Frontal cortex (tissue), 4 donors: ENCODE results near the gene MAN1C1. TPM values are rescaled to one million over a fixed set of nuclear protein-coding genes. Genes with fewer than 3 reads are reported as not detected.

Experiments used
- DNase-seq, 2 donors: peaks; one replicate each; pipeline ENCODE4 v3.0.0; 2012; ENCODE audit warnings: low spot score in 2 of 2
- FAIRE-seq: peaks from 2 replicates; lab custom pipeline; 2012; peaks lifted over from hg19 to GRCh38; lab: Jason Lieb, UNC
- total RNA-seq: library from RNA; depleted of rRNA; stranded (reverse); fragments of >200 nt; gene quantifications from one replicate; pipeline ENCODE4 v1.2.3, GENCODE V29; 2014
- donor health status: control.
- donor health status: control.
- donor health status: control.

MAN1C1 gene
- total RNA-seq, 1 donor from 2014 or later: 5.3 TPM

DNA sequence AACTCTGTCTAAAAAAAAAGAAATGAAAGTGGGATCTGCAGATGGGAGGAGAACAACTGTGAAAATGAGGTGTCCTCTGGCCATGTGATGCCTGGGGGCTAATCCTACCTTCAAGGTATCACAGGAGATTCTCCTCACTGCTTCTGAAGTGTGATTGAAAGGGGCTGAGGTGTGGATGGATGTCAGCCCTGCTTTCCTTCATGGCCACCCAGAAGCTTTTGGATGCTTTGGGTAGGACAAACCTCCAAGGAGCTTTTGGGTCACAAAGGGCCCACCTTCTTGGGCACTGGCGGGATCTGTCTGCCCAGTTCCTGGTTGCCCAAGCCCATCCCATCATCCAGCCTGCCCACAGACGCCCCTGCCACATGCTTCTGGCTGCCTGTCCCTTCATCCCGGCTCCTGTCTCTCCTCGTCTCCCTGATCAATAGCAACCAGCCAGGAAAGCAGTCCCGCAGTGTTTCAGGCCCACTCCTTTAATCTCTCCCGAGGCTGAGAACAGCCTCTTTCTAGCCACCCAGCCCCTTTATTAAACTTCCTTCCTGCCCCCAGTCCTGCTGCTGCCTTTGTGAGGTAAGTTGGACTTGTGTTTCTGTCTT lies 87.2 kb downstream of the MAN1C1 start:
- FAIRE-seq (no peak), DNase-seq (no peak)

DNA sequence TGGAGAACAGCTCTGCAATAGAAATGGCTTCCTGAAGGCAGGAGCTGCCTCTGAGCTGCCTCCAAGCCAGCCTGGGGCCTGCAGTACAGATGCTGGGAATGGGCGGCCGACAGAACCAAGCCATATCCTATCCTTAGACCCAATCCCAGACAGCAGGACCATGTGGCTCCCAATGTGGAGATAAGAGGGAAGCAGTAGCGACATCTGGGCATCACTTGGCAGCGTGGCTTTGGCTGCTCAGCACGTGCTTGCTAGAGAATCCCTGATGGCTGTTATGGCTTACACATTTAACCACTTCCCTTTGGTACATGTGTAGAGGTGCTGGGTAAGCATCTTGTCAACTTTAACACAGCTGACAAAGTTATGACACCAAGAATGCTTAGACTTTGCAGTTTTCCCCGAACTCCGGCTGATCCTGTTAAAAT lies 87.7 kb downstream of the MAN1C1 start:
- DNase-seq (no peak), FAIRE-seq (no peak)

DNA sequence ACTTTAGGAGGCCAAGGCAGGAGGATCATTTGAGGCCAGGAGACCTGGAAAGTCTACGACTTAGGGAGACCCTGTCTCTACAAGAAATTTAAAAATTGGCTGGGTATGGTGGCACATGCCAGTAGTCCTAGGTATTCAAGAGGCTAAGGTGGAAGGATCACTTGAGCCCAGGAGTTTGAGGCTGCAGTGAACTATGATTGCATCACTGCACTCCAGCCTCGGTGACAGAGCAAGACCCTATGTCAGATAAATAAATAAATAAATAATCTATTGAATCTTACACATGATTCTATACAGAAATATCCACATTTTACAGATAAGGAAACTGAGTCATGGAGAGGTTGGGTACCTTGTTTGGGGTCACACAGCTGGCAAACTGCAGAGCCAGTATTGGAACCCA lies 89.1 kb downstream of the MAN1C1 start:
- FAIRE-seq: no peak
- no peak for DNase-seq

DNA sequence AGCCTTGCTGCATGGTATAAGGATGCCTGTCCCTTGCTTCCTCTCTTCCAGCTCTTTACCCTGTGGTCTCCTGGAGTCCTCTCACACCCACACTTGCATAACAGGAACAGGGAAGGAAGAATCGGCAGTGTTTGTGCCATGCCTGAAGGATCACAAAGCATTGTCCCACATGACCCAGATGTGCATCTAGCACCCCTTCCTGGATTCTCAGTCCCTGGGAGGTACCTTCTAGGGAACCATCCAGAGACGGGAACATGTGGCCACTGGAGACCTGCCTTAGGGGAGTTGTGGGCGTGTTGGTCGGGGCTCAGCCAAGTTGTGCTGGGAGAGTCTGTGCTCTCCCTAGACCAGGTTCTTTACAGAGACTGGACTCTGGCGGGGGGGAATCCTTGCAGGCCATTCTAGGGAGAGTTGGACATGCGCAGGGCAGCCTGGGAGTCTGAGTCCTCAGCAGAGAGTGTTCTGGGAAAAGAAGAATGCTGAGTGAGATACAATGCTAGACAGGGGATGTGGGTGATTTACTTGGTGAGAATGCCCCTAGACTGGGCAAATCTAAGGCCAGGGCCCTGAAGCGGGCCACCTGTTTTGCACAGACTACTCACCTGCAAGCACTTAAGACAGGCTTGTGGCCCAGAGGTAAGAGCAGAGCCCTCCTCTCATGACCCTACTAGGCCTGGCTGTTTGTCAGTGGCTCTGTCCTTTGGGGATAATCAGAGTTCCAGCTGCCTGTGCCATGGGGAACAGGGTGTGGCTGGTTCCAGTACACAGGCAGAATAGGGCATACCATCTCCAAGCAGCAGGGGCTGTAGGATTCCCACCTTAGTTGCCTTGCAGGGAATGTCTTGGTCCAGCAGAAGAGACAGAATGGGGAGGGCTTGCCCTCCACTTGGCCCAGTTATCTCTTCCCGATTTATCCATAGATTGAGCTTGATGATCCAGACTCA lies 89.8 kb downstream of the MAN1C1 start:
- no peak for DNase-seq
- no peak for FAIRE-seq

DNA sequence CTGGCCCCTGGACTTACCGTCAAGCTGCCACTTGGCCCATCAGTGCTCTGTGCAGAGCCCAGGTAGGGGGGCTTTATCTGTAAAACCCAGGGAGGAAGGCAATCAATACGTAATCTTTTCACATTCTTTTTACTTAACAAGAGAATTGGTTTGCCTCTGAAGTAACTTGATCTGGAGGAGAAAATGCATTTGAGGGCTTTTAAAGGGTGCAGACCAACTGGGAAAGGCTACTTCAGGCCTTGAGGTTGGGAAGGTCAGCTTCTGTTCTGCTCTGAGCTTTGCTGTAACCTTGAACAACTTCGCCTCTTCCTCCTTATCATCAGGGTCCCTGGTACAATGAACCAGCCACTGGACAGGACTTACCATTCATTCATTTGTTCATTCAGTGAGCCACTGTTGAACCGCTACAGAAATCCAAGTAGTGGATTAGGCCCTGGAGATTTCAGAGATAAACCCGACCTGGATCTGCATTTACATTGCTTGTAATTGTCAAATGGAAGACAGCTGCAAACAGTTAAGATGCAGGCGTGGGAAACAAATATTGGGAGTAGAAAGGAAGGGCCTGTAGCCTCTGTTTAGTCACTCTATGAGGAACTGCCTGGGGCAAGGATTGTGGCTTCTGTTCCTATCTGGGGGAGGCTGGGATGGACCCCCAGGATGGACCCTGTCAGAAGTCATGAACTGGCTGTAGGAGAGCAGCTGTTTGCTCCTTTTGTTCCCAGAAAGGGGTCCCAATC lies 90.9 kb downstream of the MAN1C1 start:
- FAIRE-seq (no peak), DNase-seq (no peak)

DNA sequence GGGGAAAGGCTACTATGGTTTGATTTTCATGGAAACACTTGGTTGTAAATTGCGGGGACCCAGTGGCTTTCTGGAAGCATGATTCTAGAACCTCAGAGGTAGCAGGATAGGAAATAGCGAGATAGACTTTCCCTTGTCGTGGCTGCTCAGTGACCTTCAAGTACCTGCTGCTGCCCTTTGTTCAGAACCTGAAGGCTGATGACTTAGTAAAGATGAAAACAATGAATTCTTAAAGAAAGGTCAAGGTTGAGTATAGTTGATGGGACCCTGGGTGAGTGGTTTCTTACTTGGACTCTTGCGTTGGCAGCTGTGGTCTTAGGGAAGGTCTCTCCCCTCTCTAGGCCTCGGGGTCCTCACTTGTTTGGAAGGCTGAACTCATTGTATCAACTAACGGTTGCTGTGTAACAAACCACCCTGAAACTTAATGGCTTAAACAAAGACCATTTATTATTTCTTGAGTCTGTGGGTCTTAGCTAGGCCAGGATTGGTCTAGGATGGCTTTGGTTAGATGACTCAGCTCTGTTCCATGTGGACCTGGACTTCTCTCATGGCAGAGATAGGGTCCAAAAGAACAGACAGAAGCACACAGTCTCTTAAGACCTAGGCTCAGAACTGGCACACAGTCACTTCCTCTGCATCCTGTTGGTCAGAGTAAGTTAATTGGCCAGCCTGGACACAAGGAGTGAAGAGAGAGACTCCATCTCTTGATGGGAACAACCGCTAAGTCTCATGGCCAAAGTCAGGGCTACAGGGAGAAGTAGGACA lies 94.2 kb downstream of the MAN1C1 start:
- no peak for DNase-seq
- FAIRE-seq: no peak

DNA sequence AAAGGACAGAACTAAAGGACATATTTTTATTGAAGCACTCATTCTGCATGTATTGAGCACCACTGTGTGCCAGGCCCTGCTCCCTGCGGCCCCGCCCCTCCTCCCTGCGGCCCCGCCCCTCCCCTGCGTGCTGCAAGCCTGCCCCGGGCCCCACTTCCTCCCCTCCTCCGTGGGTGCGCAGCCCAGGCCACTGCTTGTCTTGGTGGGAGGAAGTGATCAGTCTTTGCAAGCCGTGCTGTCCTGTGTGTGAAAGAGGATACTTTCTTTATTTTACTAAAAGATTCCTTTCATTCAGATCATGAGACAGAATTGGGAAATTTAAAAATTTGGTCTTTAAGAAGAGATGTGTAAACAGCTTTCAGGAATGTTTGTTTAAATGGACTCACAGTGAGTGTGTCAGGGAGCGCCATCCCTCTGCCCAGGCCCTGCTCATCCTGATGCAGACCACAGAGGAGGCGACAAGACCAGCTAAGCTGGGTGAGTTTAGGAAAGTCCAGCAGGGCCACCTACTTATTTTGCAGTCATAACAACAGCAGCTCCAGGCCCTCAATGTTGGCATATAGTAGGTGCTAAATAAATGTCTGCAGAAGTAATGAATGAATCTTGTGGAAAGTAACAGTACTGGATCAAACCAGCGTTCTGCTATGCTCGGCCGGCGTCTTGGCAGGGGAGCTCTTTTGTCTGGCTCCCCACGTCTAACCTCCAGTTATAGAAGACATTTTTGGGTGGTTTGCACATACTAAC lies 95.1 kb downstream of the MAN1C1 start:
- FAIRE-seq (no peak), DNase-seq (no peak)

DNA sequence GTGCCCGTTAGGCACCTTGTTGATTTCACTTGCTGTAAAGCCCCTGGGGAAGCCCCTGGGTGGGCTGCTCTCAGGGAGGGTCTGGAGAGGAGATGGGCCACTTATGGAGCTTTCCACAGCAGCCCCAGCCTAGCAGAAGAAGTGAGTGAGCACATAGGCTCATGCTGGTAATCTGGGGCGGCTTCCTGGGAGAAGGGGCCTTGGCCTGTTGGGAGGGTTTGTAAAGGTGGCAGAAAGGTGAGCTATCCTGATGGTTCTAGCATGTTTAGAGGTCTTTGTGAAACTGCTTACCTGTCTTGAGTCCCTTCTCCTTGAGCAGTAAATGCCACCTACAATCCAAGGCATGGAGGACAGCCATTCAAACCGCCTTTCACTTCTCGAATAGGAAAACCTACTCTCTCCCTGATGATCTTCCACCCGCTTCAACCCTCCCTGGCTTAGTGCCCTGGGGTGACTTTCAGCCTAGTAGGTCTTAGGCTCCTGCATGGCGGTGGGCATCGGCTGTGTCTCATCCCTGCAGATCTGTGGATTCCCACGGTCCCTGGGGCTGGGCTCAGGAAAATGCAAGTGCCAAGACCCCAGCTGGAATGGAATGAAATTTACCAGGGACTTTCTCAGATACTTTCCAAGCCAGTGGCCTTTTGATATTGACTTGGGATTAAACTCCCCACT lies 95.8 kb downstream of the MAN1C1 start:
- DNase-seq (no peak), FAIRE-seq (no peak)

DNA sequence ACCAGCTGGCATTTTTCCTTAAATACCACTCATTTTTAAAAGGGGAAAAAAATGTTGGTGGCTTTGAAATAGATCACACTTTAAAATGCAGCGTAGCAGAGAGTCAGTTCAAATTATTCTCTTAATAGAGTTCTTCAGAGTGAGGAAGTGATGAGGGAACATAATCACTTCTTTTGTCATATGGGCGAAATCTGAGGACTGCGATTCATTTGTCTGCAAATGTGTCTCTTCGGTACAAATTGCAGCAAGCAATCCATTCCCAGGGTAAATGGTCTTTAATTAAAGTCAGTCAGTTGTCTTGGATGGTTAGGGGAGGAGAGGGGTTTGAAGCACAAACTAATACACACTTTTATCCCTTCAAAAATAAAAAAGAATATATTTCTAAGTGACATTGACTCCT lies 97.4 kb downstream of the MAN1C1 start:
- FAIRE-seq (no peak), DNase-seq (no peak)

DNA sequence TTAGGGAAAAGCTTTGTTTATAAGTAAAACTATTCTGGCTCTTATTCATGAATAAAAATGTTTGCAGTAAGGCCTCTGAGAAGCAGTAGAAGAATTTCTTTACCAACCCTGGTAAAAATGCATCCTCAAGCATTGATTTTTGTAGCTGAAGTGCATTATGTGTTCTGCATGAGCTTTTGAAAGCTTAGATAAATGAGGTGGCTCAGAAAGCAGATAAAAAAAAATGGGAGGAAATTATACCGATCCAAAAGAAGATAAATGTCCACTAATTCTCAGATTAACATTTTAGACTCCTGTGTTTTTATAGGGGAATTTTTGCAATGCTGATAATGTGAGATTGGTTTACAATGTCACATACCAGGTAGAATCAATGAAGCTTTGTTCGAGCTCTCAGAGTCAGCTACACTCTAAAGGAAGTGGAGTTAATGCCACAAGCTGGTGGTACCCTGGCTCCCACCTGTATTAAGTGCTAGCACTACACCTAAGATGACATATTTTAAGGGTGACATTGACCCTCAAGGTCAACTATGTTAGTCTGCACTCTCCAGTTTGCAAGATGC lies 97.9 kb downstream of the MAN1C1 start:
- no peak for FAIRE-seq
- no peak for DNase-seq

DNA sequence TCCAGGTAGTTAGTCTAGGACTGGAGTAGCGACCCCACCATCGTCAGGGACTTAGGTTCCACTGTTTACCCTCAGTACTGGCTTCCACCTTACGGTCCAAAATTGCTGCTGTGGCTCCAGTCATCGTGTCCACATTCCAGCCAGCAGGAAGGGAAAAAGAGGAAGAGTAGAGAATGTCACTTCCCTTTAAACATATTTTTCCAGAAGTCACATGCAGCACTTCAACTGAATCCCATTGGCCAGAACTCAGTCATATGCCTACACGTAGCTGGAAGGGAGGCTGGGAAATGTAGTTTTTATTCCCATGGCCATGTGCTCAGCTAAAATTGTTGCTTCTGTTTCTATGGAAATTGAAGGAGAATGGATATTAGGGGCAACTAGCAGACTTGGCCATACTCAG lies 99.3 kb downstream of the MAN1C1 start:
- FAIRE-seq (no peak), DNase-seq (no peak)

DNA sequence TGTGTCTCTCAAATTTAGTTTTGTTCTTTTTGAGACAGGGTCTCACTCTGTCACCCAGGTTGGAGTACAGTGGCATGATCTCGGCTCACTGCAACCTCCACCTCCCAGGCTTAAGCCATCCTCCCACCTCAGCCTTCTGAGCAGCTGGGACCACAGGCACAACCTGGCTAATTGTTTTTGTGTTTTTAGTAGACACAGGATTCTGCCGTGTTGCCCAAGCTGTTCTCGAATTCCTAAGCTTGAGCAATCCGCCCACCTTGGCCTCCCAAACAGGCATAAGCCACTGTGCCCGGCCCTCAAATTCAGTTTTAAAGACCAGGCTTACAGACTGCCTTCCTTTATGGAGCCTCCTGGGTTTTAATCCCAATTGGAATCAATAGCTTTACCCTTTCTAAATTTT lies 99.7 kb downstream of the MAN1C1 start:
- FAIRE-seq (no peak), DNase-seq (no peak)

DNA sequence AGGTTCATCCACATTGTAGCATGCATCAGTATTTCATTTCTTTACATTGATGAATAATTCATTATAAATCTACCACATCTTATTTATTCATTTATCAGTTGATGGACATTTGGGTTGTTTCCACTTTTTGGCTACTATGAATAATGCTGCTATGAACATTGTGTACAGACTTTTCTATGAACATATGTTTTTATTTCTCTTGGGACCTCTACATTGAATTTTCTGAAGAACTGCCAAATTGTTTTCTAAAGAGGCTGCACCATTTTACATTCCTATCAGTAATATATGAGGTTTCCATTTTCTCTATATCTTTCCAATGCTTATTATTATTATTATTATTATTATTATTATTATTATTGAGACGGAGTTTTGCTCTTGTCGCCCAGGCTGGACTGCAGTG lies 102.1 kb downstream of the MAN1C1 start:
- DNase-seq (no peak), FAIRE-seq (no peak)

DNA sequence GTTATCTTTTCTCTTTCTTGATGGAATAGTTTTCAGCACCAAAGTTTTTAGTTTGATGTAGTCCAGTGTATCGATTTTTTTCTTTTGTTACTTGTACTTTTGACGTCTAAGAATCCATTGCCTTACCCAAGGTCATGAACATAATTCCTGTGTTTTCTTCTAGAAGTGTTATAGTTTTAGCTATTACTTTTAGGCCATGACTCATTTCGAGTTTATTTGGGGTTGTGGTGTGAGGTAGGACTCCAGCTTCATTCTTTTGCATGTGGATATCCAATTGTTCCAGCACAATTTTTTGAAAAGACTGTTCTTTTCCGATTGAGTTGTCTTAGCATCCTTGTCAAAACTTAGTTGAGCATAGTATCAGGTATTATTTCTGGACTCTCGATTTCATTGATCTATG lies 104.0 kb downstream of the MAN1C1 start:
- DNase-seq (no peak), FAIRE-seq (no peak)

DNA sequence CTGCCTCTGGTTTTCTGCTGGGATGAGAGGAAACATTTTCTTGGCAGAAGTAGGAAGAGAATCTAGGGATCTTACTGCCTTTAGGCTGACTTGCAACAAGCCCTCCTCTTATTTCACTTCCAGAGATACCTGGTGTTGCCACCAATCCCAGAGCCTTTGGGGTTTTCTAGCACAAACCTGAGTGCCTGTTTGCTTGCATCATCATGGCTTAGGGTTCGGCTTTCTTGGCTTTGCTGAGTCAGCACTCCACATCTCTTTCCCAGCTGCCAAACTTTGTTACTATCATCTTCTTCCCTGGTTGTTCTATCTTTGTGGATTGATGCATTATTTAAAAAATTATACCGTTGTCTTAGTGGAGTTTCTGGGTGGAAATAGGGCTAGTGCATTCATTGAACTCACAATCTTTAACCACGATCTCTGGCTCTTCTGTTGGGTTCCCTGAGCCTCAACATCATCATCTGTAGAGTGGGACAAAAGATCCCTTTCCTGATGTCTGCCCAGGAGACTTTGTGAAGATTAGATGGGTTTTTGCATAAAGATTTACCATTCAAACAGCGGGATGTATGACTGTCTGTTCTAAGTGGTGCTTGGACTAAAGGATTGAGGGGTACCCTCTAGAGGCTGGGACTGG lies 106.8 kb downstream of the MAN1C1 start:
- DNase-seq (no peak), FAIRE-seq (no peak)

DNA sequence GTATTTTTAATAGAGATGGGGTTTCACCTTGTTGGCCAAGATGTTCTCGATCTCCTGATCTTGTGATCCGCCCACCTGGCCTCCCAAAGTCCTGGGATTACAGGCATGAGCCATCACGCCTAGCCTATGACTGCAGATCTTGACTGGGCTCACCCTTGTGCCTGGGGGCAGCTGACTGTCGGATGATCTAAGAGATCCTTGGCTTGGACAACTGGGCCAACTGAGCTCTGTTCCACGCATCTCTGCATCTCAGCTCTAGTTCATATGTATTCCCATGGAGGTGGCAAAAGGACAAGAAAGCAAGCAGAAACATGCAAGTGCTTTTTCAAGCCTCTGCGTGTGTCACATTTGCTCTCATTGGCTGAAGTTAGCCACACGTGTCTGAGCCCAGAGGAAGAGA lies 107.6 kb downstream of the MAN1C1 start:
- FAIRE-seq (no peak), DNase-seq (no peak)

DNA sequence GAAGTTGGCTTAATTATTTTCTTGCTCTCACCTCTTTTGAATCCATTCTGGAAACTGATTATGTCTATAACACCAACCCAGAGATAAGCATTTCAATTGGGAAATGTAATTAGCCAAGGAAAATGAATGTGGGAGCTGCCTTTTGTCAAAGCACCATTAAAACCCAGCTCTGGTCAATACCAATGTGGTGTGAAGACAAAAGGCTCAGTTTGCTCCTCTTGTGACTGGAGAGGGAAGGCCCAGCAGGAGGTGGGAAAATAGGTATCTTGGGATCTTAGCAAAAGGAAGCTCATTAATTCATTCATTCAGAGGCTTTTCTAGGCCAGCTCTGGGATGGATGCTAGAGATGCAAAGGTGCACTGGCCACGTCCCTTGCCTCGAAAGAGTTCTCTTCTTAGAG lies 108.4 kb downstream of the MAN1C1 start:
- FAIRE-seq (no peak), DNase-seq (no peak)

DNA sequence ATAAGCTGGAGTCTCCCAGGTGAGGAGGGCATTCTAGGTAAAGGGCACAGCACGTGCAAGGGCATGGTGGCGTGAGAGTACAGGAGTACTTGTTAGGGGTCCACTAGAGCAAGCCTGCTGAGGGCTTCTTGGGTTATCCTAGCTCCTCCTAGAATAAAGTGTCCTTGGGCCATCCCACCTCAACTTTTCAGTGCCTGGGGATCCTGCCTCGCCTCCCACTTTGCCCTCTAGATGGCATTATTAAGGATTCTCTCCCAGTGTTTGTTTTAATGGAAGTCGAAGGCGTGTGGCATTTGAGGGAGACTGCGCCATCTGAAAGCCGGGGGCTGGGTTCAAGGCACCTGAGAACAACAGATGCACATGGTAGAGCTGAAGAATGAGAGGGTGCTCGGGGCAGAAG lies 108.9 kb downstream of the MAN1C1 start:
- FAIRE-seq (no peak), DNase-seq (no peak)
